ENCODE measurements around the gene MRPL1. TPM values are rescaled to one million over a fixed set of nuclear protein-coding genes. Genes with fewer than 3 reads are reported as not detected.

Gene MRPL1
- total and polyA plus RNA-seq, 2 of the 13 experiments (the other 11 are each of a cell fraction or from before 2014, with no cell fraction given), result 23.3 to 61.5 TPM

DNA sequence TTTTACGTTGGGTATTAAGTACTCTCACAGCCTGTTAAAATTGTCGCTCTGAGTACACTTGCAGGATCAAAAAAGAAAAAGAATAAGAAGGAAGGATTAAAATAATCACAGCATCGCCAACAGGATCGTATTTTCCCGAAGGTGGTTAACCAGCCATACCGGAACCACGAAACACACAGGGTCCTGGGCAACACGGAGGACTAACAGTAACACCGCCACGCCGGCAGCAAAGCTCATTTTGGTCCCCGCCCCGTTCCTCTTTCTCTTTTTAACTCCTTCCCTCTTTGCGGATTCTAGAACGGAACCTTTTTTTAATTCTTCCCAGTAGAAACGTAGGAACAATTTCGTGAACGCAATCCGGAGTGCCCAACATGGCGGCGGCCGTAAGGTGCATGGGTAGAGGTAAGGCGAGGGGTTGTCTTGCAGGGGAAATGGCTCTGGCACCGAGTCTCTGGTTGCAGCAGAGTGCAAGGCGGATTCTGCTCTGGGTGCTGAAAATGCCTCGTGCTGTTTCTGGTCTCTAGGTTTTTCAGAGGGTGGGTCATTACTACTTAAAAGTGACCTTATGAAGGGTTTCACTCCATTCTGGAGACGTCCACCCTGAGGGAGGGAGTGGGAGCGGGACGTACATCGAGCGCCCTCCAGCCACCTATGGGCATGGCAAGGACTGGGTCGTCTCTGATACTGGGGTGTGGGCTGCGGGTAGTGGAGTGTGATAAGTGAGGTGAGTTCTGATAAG lies at the start of gene MRPL1 (continued):
- TF ChIP-seq DMAP1 (CRISPR knock-in tag; IDR thresholded peaks at IDR 0.05), result peak; percentile 98
- TF ChIP-seq, protein P1, sequence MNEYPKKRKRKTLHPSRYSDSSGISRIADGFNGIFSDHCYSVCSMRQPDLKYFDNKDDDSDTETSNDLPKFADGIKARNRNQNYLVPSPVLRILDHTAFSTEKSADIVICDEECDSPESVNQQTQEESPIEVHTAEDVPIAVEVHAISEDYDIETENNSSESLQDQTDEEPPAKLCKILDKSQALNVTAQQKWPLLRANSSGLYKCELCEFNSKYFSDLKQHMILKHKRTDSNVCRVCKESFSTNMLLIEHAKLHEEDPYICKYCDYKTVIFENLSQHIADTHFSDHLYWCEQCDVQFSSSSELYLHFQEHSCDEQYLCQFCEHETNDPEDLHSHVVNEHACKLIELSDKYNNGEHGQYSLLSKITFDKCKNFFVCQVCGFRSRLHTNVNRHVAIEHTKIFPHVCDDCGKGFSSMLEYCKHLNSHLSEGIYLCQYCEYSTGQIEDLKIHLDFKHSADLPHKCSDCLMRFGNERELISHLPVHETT (CRISPR knock-in tag; conservative IDR thresholded peaks at IDR 0.05), result peak; percentile 93
- TF ChIP-seq IRX3 (CRISPR knock-in tag; IDR thresholded peaks at IDR 0.05; ENCODE audit: borderline replicate concordance, low read depth), result 0 out of 2 replicates have a peak, but pooled peaks have one; percentile 52
- peak; percentile 90; the same call in 1 of the 2 replicates for TF ChIP-seq SMAD9 (CRISPR knock-in tag; IDR thresholded peaks at IDR 0.05)
- peak; percentile 93; the same call in 1 of the 2 replicates for TF ChIP-seq ZNF788 (CRISPR knock-in tag; IDR thresholded peaks at IDR 0.05; ENCODE audit: borderline replicate concordance)
- TF ChIP-seq FOXC1 (CRISPR knock-in tag; IDR thresholded peaks at IDR 0.05; ENCODE audit: borderline replicate concordance), result peak; percentile 55; the same call in 1 of the 2 replicates
- TF ChIP-seq ZNF510 (CRISPR knock-in tag; IDR thresholded peaks at IDR 0.05; ENCODE audit: low read depth), result 0 out of 2 replicates have a peak, but pooled peaks have one; percentile 55
- TF ChIP-seq, protein P2, sequence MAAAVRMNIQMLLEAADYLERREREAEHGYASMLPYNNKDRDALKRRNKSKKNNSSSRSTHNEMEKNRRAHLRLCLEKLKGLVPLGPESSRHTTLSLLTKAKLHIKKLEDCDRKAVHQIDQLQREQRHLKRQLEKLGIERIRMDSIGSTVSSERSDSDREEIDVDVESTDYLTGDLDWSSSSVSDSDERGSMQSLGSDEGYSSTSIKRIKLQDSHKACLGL (CRISPR knock-in tag; IDR thresholded peaks at IDR 0.05), result peak; percentile 87; the same call in 1 of the 2 replicates
- peak; percentile 84 for TF ChIP-seq ELF3 (CRISPR knock-in tag; IDR thresholded peaks at IDR 0.05)
- TF ChIP-seq HCFC1 (IDR thresholded peaks at IDR 0.05; ENCODE audit: low read depth, low read length), result peak; percentile 53
- peak; percentile 91; the same call in 1 of the 2 replicates for TF ChIP-seq ZNF232 (CRISPR knock-in tag; IDR thresholded peaks at IDR 0.05; ENCODE audit: borderline replicate concordance)
- TF ChIP-seq, protein P3, sequence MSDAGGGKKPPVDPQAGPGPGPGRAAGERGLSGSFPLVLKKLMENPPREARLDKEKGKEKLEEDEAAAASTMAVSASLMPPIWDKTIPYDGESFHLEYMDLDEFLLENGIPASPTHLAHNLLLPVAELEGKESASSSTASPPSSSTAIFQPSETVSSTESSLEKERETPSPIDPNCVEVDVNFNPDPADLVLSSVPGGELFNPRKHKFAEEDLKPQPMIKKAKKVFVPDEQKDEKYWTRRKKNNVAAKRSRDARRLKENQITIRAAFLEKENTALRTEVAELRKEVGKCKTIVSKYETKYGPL (CRISPR knock-in tag; IDR thresholded peaks at IDR 0.05), result peak; percentile 34; the same call in 1 of the 2 replicates
- TF ChIP-seq, protein P4, sequence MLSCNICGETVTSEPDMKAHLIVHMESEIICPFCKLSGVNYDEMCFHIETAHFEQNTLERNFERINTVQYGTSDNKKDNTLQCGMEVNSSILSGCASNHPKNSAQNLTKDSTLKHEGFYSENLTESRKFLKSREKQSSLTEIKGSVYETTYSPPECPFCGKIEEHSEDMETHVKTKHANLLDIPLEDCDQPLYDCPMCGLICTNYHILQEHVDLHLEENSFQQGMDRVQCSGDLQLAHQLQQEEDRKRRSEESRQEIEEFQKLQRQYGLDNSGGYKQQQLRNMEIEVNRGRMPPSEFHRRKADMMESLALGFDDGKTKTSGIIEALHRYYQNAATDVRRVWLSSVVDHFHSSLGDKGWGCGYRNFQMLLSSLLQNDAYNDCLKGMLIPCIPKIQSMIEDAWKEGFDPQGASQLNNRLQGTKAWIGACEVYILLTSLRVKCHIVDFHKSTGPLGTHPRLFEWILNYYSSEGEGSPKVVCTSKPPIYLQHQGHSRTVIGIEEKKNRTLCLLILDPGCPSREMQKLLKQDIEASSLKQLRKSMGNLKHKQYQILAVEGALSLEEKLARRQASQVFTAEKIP (CRISPR knock-in tag; IDR thresholded peaks at IDR 0.05; ENCODE audit: borderline replicate concordance), result no peak
- TF ChIP-seq MBNL3 (CRISPR knock-in tag; conservative IDR thresholded peaks at IDR 0.05), result no peak; the same call in 1 of the 2 replicates
- TF ChIP-seq, protein P5, sequence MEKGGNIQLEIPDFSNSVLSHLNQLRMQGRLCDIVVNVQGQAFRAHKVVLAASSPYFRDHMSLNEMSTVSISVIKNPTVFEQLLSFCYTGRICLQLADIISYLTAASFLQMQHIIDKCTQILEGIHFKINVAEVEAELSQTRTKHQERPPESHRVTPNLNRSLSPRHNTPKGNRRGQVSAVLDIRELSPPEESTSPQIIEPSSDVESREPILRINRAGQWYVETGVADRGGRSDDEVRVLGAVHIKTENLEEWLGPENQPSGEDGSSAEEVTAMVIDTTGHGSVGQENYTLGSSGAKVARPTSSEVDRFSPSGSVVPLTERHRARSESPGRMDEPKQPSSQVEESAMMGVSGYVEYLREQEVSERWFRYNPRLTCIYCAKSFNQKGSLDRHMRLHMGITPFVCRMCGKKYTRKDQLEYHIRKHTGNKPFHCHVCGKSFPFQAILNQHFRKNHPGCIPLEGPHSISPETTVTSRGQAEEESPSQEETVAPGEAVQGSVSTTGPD (CRISPR knock-in tag; IDR thresholded peaks at IDR 0.05), result peak; percentile 65; the same call in 1 of the 2 replicates
- TF ChIP-seq CEBPG (CRISPR knock-in tag; IDR thresholded peaks at IDR 0.05), result peak; percentile 61; the same call in 1 of the 2 replicates
- TF ChIP-seq, protein P6, sequence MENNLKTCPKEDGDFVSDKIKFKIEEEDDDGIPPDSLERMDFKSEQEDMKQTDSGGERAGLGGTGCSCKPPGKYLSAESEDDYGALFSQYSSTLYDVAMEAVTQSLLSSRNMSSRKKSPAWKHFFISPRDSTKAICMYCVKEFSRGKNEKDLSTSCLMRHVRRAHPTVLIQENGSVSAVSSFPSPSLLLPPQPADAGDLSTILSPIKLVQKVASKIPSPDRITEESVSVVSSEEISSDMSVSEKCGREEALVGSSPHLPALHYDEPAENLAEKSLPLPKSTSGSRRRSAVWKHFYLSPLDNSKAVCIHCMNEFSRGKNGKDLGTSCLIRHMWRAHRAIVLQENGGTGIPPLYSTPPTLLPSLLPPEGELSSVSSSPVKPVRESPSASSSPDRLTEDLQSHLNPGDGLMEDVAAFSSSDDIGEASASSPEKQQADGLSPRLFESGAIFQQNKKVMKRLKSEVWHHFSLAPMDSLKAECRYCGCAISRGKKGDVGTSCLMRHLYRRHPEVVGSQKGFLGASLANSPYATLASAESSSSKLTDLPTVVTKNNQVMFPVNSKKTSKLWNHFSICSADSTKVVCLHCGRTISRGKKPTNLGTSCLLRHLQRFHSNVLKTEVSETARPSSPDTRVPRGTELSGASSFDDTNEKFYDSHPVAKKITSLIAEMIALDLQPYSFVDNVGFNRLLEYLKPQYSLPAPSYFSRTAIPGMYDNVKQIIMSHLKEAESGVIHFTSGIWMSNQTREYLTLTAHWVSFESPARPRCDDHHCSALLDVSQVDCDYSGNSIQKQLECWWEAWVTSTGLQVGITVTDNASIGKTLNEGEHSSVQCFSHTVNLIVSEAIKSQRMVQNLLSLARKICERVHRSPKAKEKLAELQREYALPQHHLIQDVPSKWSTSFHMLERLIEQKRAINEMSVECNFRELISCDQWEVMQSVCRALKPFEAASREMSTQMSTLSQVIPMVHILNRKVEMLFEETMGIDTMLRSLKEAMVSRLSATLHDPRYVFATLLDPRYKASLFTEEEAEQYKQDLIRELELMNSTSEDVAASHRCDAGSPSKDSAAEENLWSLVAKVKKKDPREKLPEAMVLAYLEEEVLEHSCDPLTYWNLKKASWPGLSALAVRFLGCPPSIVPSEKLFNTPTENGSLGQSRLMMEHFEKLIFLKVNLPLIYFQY (CRISPR knock-in tag; IDR thresholded peaks at IDR 0.05; ENCODE audit: borderline replicate concordance), result peak; percentile 75
- peak; percentile 96 for TF ChIP-seq GATAD1 (CRISPR knock-in tag; IDR thresholded peaks at IDR 0.05)
- TF ChIP-seq YEATS2 (CRISPR knock-in tag; IDR thresholded peaks at IDR 0.05; ENCODE audit: borderline replicate concordance), result peak; percentile 78
